Stimulated activated CD4-positive, alpha-beta T cell treated with anti-CD3 and anti-CD28 coated beads, Interleukin-12 subunit alpha, Interleukin-12 subunit beta, amount 100 ng/mL, for 24 hours (primary cell): ENCODE data around the gene NEMP2.
A peak's percentile ranks its signal among the peaks of the same experiment; 100 is the strongest.

Source experiments
- DNase-seq, 2 experiments: peaks; one replicate each; pipeline ENCODE4 v3.0.0-alpha.2; 2020; ENCODE audit warnings: low read depth in 2 of 2

The NEMP2 gene

GRCh38 chr2:190534310-190535120 lies at the start of gene NEMP2:
Gene NEMP2 (minus strand): TSS chr2:190534722. CDS start chr2:190534655, 67 bp downstream.
- DNase-seq: peak; percentile 67 to 79

GRCh38 chr2:190583507-190584337 lies 49.2 kb upstream of the NEMP2 start:
- DNase-seq: no peak

GRCh38 chr2:190582736-190583506 lies 48.4 kb upstream of the NEMP2 start:
- no peak for DNase-seq

- DNase-seq: no peak
Measured at GRCh38 chr2:190582019-190582418, 47.5 kb upstream of the NEMP2 start.

- DNase-seq: no peak
Measured at GRCh38 chr2:190579915-190580846, 45.7 kb upstream of the NEMP2 start.

- no peak for DNase-seq
Measured at GRCh38 chr2:190579058-190579410, 44.5 kb upstream of the NEMP2 start.

GRCh38 chr2:190578158-190579057 lies 43.9 kb upstream of the NEMP2 start:
- no peak for DNase-seq

GRCh38 chr2:190576573-190576972 lies 42.1 kb upstream of the NEMP2 start:
- DNase-seq: no peak

- DNase-seq: no peak
Measured at GRCh38 chr2:190575263-190575662, 40.7 kb upstream of the NEMP2 start.

GRCh38 chr2:190574169-190574568 lies 39.6 kb upstream of the NEMP2 start:
- DNase-seq: no peak

- DNase-seq: no peak
Measured at GRCh38 chr2:190572246-190572645, 37.7 kb upstream of the NEMP2 start.

- no peak for DNase-seq
Measured at GRCh38 chr2:190571686-190572085, 37.2 kb upstream of the NEMP2 start.

GRCh38 chr2:190570871-190571270 lies 36.3 kb upstream of the NEMP2 start:
- no peak for DNase-seq

GRCh38 chr2:190569994-190570755 lies 35.7 kb upstream of the NEMP2 start:
- DNase-seq: no peak

- DNase-seq: no peak
Measured at GRCh38 chr2:190564838-190565237, 30.3 kb upstream of the NEMP2 start.

GRCh38 chr2:190563646-190564045 lies 29.1 kb upstream of the NEMP2 start:
- DNase-seq: no peak

GRCh38 chr2:190563109-190563508 lies 28.6 kb upstream of the NEMP2 start:
- peak in 1 of 2 experiments; percentile 8 for DNase-seq

- DNase-seq: no peak
Measured at GRCh38 chr2:190562121-190562520, 27.6 kb upstream of the NEMP2 start.

- no peak for DNase-seq
Measured at GRCh38 chr2:190561094-190561493, 26.6 kb upstream of the NEMP2 start.
